ENCODE data around the gene MSRB1. TPM values are rescaled to one million over a fixed set of nuclear protein-coding genes. Genes with fewer than 3 reads are reported as not detected.

Gene MSRB1
- total and polyA plus RNA-seq, 9 of the 15 experiments (the other 6 are each of a cell fraction or from before 2014, with no cell fraction given): 5.4 to 33.7 (median 25.7) TPM

DNA sequence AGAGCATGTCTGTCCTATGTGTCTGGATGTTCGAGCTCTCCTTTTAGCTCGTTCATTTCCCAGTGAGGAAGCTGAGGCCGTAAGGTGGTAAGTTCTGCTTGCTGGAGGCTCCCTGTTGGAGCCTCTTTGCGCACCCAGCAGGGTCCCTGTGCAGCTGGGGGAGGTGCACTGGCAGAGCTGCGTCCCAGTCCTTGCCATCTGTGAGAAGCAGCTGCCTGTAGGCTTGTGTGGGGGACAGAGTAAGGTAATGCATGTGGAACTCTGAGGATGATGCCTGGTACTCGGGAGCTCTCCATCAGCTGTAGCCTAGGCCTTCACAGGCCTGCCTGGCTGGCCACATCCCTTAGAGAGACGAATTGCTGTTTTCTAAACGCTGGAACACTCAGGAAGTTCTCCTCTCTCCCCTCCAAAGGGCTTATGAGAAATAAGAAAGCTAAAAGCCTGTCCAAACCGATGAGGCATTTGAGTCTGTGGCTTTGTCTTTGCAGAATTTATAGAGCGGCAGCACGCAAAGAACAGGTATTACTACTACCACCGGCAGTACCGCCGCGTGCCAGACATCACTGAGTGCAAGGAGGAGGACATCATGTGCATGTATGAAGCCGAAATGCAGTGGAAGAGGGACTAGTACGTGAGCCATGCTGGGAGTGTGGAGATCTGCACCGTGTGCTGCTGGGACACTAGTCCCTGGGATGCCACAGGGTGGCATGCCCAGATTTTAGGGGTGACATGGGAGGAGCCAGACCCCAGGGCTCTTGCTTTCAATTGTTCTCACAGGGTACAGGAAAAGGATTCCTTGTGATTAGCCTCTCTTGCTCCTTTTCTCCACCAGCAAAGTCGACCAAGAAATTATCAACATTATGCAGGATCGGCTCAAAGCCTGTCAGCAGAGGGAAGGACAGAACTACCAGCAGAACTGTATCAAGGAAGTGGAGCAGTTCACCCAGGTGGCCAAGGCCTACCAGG is 17.9 kb upstream of the MSRB1 start (continued):
- TF ChIP-seq SNIP1 (IDR thresholded peaks at IDR 0.05; ENCODE audit: low read depth) (no peak), MCM7 (IDR thresholded peaks at IDR 0.05) (no peak), PRMT5 (CRISPR knock-in tag; IDR thresholded peaks at IDR 0.05) (no peak), MTF1 (CRISPR knock-in tag; IDR thresholded peaks at IDR 0.05; ENCODE audit: borderline replicate concordance) (no peak), KAT8 (IDR thresholded peaks at IDR 0.05; ENCODE audit: low read depth) (no peak), SREBF1 (IDR thresholded peaks at IDR 0.05; ENCODE audit: borderline replicate concordance, low read depth, low read length) (no peak), SMAD4 (CRISPR knock-in tag; conservative IDR thresholded peaks at IDR 0.05) (no peak), TEAD2 (tag; IDR thresholded peaks at IDR 0.05) (no peak), HMG20A (CRISPR knock-in tag; conservative IDR thresholded peaks at IDR 0.05) (no peak), ELF4 (CRISPR knock-in tag; IDR thresholded peaks at IDR 0.05) (peak; percentile 69; the same call in 1 of the 2 replicates), FOXP1 (CRISPR knock-in tag; IDR thresholded peaks at IDR 0.05) (peak; percentile 68; the same call in 1 of the 2 replicates), GTF2A2 (tag; IDR thresholded peaks at IDR 0.05) (no peak), FOXK1 (CRISPR knock-in tag; IDR thresholded peaks at IDR 0.05; ENCODE audit: borderline replicate concordance) (peak; percentile 72), RBM14 (IDR thresholded peaks at IDR 0.05; ENCODE audit: borderline replicate concordance, insufficient read depth, low read depth, low read length) (no peak), MBD2 (IDR thresholded peaks at IDR 0.05; ENCODE audit: borderline replicate concordance, low read depth) (peak; percentile 17), DIDO1 (tag; IDR thresholded peaks at IDR 0.05; ENCODE audit: low read depth) (no peak), MTA3 (IDR thresholded peaks at IDR 0.05; ENCODE audit: borderline replicate concordance) (peak; percentile 38; the same call in 1 of the 2 replicates), SIN3A (IDR thresholded peaks at IDR 0.05; ENCODE audit: borderline replicate concordance in 2 of 2, control insufficient read depth in 1 of 2, low read depth in 2 of 2, low read length in 2 of 2) (peak in 1 of 2 experiments; percentile 78; a peak in 2 of 4 replicates), ZC3H11A (IDR thresholded peaks at IDR 0.05; ENCODE audit: low read depth, low read length) (no peak)
- TF ChIP-seq, protein P1, sequence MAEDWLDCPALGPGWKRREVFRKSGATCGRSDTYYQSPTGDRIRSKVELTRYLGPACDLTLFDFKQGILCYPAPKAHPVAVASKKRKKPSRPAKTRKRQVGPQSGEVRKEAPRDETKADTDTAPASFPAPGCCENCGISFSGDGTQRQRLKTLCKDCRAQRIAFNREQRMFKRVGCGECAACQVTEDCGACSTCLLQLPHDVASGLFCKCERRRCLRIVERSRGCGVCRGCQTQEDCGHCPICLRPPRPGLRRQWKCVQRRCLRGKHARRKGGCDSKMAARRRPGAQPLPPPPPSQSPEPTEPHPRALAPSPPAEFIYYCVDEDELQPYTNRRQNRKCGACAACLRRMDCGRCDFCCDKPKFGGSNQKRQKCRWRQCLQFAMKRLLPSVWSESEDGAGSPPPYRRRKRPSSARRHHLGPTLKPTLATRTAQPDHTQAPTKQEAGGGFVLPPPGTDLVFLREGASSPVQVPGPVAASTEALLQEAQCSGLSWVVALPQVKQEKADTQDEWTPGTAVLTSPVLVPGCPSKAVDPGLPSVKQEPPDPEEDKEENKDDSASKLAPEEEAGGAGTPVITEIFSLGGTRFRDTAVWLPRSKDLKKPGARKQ (CRISPR knock-in tag; IDR thresholded peaks at IDR 0.05): no peak
- TF ChIP-seq, protein P2, sequence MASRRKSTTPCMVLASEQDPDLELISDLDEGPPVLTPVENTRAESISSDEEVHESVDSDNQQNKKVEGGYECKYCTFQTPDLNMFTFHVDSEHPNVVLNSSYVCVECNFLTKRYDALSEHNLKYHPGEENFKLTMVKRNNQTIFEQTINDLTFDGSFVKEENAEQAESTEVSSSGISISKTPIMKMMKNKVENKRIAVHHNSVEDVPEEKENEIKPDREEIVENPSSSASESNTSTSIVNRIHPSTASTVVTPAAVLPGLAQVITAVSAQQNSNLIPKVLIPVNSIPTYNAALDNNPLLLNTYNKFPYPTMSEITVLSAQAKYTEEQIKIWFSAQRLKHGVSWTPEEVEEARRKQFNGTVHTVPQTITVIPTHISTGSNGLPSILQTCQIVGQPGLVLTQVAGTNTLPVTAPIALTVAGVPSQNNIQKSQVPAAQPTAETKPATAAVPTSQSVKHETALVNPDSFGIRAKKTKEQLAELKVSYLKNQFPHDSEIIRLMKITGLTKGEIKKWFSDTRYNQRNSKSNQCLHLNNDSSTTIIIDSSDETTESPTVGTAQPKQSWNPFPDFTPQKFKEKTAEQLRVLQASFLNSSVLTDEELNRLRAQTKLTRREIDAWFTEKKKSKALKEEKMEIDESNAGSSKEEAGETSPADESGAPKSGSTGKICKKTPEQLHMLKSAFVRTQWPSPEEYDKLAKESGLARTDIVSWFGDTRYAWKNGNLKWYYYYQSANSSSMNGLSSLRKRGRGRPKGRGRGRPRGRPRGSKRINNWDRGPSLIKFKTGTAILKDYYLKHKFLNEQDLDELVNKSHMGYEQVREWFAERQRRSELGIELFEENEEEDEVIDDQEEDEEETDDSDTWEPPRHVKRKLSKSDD (conservative IDR thresholded peaks at IDR 0.05; ENCODE audit: low read length): no peak
- TF ChIP-seq, protein P3, sequence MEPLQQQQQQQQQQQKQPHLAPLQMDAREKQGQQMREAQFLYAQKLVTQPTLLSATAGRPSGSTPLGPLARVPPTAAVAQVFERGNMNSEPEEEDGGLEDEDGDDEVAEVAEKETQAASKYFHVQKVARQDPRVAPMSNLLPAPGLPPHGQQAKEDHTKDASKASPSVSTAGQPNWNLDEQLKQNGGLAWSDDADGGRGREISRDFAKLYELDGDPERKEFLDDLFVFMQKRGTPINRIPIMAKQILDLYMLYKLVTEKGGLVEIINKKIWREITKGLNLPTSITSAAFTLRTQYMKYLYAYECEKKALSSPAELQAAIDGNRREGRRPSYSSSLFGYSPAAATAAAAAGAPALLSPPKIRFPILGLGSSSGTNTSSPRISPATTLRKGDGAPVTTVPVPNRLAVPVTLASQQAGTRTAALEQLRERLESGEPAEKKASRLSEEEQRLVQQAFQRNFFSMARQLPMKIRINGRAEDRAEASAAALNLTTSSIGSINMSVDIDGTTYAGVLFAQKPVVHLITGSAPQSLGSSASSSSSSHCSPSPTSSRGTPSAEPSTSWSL (CRISPR knock-in tag; IDR thresholded peaks at IDR 0.05; ENCODE audit: borderline replicate concordance): no peak
